GM23338 (cell line): ENCODE measurements around the gene TBP. TPM values are rescaled to one million over a fixed set of nuclear protein-coding genes. Genes with fewer than 3 reads are reported as not detected.

Source experiments
- ATAC-seq: fragments of 200-7000 bp; cut with Tn5 transposase; 3 replicates; pipeline ENCODE4 v1.9.1; 2020
- DNase-seq: peaks from one replicate; pipeline ENCODE4 v3.0.0-alpha.2; 2015; ENCODE audit warnings: low spot score
- H2AFZ ChIP-seq: fragments of 200-600 bp; sonication (generic); 2 replicates; pipeline ENCODE4 v1.8.0; 2016; ENCODE audit warnings: antibody characterized with exemption, mild to moderate bottlenecking, moderate library complexity
- H3F3A ChIP-seq: fragments of 200-600 bp; sonication (generic); replicated peaks from 2 replicates; pipeline ENCODE4 v1.8.0; 2017; ENCODE audit warnings: antibody characterized with exemption, mixed run types, low read depth
- H3K27ac ChIP-seq: fragments of 200-600 bp; sonication (generic); 2 replicates; pipeline ENCODE4 v1.6.1; 2016; ENCODE audit warnings: low read depth
- H3K27me3 ChIP-seq: fragments of 200-600 bp; sonication (generic); 2 replicates; pipeline ENCODE4 v1.8.0; 2016; ENCODE audit warnings: mild to moderate bottlenecking, mixed run types, moderate library complexity; ENCODE audit not compliant: insufficient read depth
- H3K36me3 ChIP-seq: fragments of 200-600 bp; sonication (generic); 2 replicates; pipeline ENCODE4 v1.8.0; 2016; ENCODE audit warnings: mild to moderate bottlenecking; ENCODE audit not compliant: insufficient read depth
- H3K4me1 ChIP-seq: fragments of 200-600 bp; sonication (generic); 2 replicates; pipeline ENCODE4 v1.8.0; 2016; ENCODE audit warnings: mild to moderate bottlenecking, moderate library complexity; ENCODE audit not compliant: insufficient read depth
- H3K4me2 ChIP-seq: fragments of 200-600 bp; sonication (generic); 2 replicates; pipeline ENCODE4 v1.7.1; 2017; ENCODE audit warnings: mixed run types
- H3K4me3 ChIP-seq: fragments of 200-600 bp; sonication (generic); 2 replicates; pipeline ENCODE4 v1.6.1; 2016; ENCODE audit warnings: mixed run types
- H3K79me2 ChIP-seq: fragments of 200-600 bp; sonication (generic); replicated peaks from 2 replicates; pipeline ENCODE4 v1.8.0; 2017; ENCODE audit warnings: mild to moderate bottlenecking; ENCODE audit not compliant: insufficient read depth
- H3K9me2 ChIP-seq: fragments of 200-600 bp; sonication (generic); 2 replicates; pipeline ENCODE4 v1.8.0; 2017; ENCODE audit not compliant: insufficient read depth
- H4K20me1 ChIP-seq: fragments of 200-600 bp; sonication (generic); replicated peaks from 2 replicates; pipeline ENCODE4 v1.8.0; 2017; ENCODE audit warnings: mild to moderate bottlenecking; ENCODE audit not compliant: insufficient read depth
- H3K27ac Mint-ChIP-seq: 2 replicates; pipeline ENCODE4 v1.8.0; 2020; ENCODE audit warnings: inconsistent platforms, mild to moderate bottlenecking, moderate library complexity, mixed read lengths
- H3K27me3 Mint-ChIP-seq: 3 replicates; pipeline ENCODE4 v1.8.0; 2022; ENCODE audit warnings: low read depth, mild to moderate bottlenecking, moderate library complexity, mixed read lengths, inconsistent platforms; ENCODE audit not compliant: insufficient read depth, poor library complexity
- H3K36me3 Mint-ChIP-seq: 3 replicates; pipeline ENCODE4 v1.8.0; 2021; ENCODE audit warnings: low read depth, mild to moderate bottlenecking, inconsistent platforms, moderate library complexity, mixed read lengths
- H3K4me1 Mint-ChIP-seq: 3 replicates; pipeline ENCODE4 v1.8.0; 2020; ENCODE audit warnings: mild to moderate bottlenecking, inconsistent platforms, mixed read lengths
- H3K4me3 Mint-ChIP-seq: 3 replicates; pipeline ENCODE4 v1.8.0; 2021; ENCODE audit warnings: moderate library complexity, mild to moderate bottlenecking, inconsistent platforms, mixed read lengths
- H3K9me3 Mint-ChIP-seq: 3 replicates; pipeline ENCODE4 v1.8.0; 2020; ENCODE audit warnings: moderate library complexity, mild to moderate bottlenecking, inconsistent platforms, mixed read lengths
- CREB1 ChIP-seq: fragments of 250-450 bp; sonication (Bioruptor Pico); IDR thresholded peaks from 2 replicates; pipeline ENCODE4 v1.5.0; 2020; ENCODE audit warnings: low read depth, mild to moderate bottlenecking, moderate library complexity
- EZH2 ChIP-seq: fragments of 200-600 bp; sonication (generic); IDR thresholded peaks from one replicate; pipeline ENCODE4 v1.8.0; 2017; ENCODE audit warnings: antibody characterized with exemption, mild to moderate bottlenecking, low read depth; ENCODE audit not compliant: unreplicated experiment
- EZH2phosphoT487 ChIP-seq: fragments of 200-600 bp; sonication (generic); IDR thresholded peaks from one replicate; pipeline ENCODE4 v1.8.1; 2018; ENCODE audit warnings: antibody characterized with exemption; ENCODE audit not compliant: unreplicated experiment
- NANOG ChIP-seq: IDR thresholded peaks from 2 replicates; pipeline ENCODE4 v1.6.1; 2016; ENCODE audit warnings: antibody characterized with exemption, borderline replicate concordance
- STAT1 ChIP-seq: IDR thresholded peaks from one replicate; pipeline ENCODE4 v1.6.1; 2016; ENCODE audit warnings: antibody characterized with exemption; ENCODE audit not compliant: unreplicated experiment
- ZNF331 ChIP-seq: fragments of 250-450 bp; sonication (Bioruptor Pico); IDR thresholded peaks from 2 replicates; pipeline ENCODE4 v1.5.0; 2020; ENCODE audit warnings: low read depth, mild to moderate bottlenecking, moderate library complexity
- polyA plus RNA-seq: library from polyadenylated mRNA; unstranded; fragments of >200 nt; fragmentation: Nextera tagmentation; extraction: Ambion mirVana; gene quantifications from 2 replicates; pipeline ENCODE4 v1.2.1, GENCODE V29; 2016
- total RNA-seq: library from RNA; depleted of rRNA; stranded (reverse); fragments of >200 nt; shearing (Covaris generic); gene quantifications from 2 replicates; pipeline ENCODE4 v1.2.3, GENCODE V29; 2014
- TF ChIP-seq, protein P1 (sequence below): fragments of 250-450 bp; sonication (Bioruptor Pico); IDR thresholded peaks from 2 replicates; pipeline ENCODE4 v1.5.0; 2020; ENCODE audit warnings: mild to moderate bottlenecking, moderate library complexity
- TF ChIP-seq, protein P2 (sequence below), 2 experiments: fragments of 200-600 bp in 1 of 2; sonication (generic) in 1 of 2; conservative IDR thresholded peaks; 2 replicates each; pipeline versions ENCODE4 v1.5.1 to v1.6.1; 2016 to 2017; ENCODE audit warnings: antibody characterized with exemption in 2 of 2, low read depth in 2 of 2, mild to moderate bottlenecking in 2 of 2, moderate library complexity in 1 of 2
- TF ChIP-seq, protein P3 (sequence below): IDR thresholded peaks from 2 replicates; pipeline ENCODE4 v1.6.1; 2016; ENCODE audit warnings: antibody characterized with exemption

Gene TBP
- total and polyA plus RNA-seq, 2 experiments from 2014 or later, result 30.3 to 36.5 TPM

DNA sequence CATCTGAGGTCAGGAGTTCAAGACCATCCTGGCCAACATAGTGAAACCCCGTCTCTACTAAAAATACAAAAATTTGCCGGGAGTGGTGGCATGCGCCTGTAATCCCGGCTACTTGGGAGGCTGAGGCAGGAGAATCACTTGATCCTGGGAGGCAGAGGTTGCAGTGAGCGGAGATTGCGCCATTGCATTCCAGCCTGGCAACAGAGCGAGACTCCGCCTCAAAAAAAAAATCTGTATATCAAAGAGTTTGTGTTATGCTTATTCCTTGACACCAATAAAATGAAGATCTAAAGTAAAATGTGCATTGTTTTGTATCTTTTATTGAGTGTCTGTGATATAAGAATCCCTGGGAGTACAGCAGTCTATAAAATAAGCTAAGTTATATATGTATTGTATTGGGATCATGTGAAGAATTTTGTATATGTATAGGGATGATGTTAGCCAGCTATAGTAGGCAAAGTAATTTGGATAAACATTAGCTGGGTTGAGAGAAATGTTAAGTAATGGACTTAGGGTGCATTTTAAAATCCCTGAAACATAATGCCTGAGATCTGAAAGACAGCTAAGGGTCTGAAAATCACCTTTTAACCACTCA is 10.9 kb downstream of the TBP start (continued):
- TF ChIP-seq, protein P1, sequence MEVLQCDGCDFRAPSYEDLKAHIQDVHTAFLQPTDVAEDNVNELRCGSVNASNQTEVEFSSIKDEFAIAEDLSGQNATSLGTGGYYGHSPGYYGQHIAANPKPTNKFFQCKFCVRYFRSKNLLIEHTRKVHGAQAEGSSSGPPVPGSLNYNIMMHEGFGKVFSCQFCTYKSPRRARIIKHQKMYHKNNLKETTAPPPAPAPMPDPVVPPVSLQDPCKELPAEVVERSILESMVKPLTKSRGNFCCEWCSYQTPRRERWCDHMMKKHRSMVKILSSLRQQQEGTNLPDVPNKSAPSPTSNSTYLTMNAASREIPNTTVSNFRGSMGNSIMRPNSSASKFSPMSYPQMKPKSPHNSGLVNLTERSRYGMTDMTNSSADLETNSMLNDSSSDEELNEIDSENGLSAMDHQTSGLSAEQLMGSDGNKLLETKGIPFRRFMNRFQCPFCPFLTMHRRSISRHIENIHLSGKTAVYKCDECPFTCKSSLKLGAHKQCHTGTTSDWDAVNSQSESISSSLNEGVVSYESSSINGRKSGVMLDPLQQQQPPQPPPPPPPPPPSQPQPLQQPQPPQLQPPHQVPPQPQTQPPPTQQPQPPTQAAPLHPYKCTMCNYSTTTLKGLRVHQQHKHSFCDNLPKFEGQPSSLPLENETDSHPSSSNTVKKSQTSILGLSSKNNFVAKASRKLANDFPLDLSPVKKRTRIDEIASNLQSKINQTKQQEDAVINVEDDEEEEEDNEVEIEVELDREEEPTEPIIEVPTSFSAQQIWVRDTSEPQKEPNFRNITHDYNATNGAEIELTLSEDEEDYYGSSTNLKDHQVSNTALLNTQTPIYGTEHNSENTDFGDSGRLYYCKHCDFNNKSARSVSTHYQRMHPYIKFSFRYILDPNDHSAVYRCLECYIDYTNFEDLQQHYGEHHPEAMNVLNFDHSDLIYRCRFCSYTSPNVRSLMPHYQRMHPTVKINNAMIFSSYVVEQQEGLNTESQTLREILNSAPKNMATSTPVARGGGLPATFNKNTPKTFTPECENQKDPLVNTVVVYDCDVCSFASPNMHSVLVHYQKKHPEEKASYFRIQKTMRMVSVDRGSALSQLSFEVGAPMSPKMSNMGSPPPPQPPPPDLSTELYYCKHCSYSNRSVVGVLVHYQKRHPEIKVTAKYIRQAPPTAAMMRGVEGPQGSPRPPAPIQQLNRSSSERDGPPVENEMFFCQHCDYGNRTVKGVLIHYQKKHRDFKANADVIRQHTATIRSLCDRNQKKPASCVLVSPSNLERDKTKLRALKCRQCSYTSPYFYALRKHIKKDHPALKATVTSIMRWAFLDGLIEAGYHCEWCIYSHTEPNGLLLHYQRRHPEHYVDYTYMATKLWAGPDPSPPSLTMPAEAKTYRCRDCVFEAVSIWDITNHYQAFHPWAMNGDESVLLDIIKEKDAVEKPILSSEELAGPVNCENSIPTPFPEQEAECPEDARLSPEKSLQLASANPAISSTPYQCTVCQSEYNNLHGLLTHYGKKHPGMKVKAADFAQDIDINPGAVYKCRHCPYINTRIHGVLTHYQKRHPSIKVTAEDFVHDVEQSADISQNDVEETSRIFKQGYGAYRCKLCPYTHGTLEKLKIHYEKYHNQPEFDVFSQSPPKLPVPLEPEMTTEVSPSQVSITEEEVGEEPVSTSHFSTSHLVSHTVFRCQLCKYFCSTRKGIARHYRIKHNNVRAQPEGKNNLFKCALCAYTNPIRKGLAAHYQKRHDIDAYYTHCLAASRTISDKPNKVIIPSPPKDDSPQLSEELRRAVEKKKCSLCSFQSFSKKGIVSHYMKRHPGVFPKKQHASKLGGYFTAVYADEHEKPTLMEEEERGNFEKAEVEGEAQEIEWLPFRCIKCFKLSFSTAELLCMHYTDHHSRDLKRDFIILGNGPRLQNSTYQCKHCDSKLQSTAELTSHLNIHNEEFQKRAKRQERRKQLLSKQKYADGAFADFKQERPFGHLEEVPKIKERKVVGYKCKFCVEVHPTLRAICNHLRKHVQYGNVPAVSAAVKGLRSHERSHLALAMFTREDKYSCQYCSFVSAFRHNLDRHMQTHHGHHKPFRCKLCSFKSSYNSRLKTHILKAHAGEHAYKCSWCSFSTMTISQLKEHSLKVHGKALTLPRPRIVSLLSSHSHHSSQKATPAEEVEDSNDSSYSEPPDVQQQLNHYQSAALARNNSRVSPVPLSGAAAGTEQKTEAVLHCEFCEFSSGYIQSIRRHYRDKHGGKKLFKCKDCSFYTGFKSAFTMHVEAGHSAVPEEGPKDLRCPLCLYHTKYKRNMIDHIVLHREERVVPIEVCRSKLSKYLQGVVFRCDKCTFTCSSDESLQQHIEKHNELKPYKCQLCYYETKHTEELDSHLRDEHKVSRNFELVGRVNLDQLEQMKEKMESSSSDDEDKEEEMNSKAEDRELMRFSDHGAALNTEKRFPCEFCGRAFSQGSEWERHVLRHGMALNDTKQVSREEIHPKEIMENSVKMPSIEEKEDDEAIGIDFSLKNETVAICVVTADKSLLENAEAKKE, result no peak
- TF ChIP-seq EZH2 (no peak), STAT1 (no peak), ZNF331 (CRISPR knock-in tag) (no peak), NANOG (no peak)

DNA sequence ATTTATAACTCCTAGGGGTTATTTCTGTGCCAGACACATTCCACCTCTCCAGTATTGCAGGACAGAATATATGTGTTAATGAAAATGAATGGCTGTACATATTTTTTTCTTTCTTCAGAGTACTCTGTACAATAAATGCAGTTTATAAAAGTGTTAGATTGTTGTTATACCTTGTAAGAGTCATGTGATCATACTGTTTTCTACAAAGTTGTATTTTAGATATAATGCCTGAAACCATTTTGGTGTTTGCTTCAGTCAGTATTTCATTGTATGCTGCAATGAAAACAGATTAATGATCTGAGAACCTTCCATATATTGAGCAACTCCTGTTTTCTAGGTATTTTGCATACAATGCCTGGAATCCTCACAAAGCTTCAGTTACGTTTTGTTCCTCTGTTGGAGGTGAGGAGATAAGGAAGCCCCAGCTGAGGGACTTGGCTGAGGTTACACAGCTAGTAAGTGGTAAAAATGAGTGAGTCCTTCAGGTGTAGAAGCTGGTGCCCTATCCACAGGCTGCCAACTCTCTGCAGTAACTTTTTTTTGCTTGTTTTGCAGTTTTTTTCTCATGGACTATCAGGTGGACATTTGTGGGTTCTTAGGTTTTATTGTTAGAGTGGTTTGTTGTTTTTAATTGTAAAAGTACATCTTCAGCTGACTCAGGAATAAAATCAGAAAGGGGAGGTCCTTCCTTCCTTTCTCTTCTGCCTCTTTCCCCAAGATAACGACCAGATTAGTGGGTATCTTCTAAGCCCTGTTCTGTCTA is 18.7 kb downstream of the TBP start:
- H3K4me3 ChIP-seq, result no peak overlapping the region
- ATAC-seq, result no peak
- TF ChIP-seq CREB1, result no peak
- TF ChIP-seq, protein P2, sequence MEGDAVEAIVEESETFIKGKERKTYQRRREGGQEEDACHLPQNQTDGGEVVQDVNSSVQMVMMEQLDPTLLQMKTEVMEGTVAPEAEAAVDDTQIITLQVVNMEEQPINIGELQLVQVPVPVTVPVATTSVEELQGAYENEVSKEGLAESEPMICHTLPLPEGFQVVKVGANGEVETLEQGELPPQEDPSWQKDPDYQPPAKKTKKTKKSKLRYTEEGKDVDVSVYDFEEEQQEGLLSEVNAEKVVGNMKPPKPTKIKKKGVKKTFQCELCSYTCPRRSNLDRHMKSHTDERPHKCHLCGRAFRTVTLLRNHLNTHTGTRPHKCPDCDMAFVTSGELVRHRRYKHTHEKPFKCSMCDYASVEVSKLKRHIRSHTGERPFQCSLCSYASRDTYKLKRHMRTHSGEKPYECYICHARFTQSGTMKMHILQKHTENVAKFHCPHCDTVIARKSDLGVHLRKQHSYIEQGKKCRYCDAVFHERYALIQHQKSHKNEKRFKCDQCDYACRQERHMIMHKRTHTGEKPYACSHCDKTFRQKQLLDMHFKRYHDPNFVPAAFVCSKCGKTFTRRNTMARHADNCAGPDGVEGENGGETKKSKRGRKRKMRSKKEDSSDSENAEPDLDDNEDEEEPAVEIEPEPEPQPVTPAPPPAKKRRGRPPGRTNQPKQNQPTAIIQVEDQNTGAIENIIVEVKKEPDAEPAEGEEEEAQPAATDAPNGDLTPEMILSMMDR (conservative IDR thresholded peaks at IDR 0.05; ENCODE audit: low read depth in 2 of 2), result no peak
- TF ChIP-seq EZH2phosphoT487, result no peak
- no peak for TF ChIP-seq NANOG
- TF ChIP-seq EZH2, result no peak
- TF ChIP-seq, protein P3, sequence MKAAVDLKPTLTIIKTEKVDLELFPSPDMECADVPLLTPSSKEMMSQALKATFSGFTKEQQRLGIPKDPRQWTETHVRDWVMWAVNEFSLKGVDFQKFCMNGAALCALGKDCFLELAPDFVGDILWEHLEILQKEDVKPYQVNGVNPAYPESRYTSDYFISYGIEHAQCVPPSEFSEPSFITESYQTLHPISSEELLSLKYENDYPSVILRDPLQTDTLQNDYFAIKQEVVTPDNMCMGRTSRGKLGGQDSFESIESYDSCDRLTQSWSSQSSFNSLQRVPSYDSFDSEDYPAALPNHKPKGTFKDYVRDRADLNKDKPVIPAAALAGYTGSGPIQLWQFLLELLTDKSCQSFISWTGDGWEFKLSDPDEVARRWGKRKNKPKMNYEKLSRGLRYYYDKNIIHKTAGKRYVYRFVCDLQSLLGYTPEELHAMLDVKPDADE, result no peak

More for the DNA sequence above, 18.7 kb downstream of the TBP start:
- Histone ChIP-seq H3K4me1 (no peaks in the 10 kb centered on the region), H4K20me1 (no peaks in the 10 kb centered on the region), H3K36me3 (peaks cover 16% of the 10 kb centered on the region), H3K27ac (no peak overlapping the region), H3K79me2 (no peaks in the 10 kb centered on the region), H3K9me2 (no peaks in the 10 kb centered on the region), H3K4me2 (no peak overlapping the region), H3K27me3 (no peaks in the 10 kb centered on the region), H3F3A (no peaks in the 10 kb centered on the region), H2AFZ (no peak overlapping the region)
- H3K27ac Mint-ChIP-seq, result no peak overlapping the region
- no peaks in the 10 kb centered on the region for H3K9me3 Mint-ChIP-seq
- no peak overlapping the region for H3K4me3 Mint-ChIP-seq
- no peak for DNase-seq
- peaks cover 45% of the 10 kb centered on the region for H3K36me3 Mint-ChIP-seq
- no peaks in the 10 kb centered on the region for H3K4me1 Mint-ChIP-seq
- H3K27me3 Mint-ChIP-seq, result no peaks in the 10 kb centered on the region
